ENCODE results near the gene UGP2. TPM values are rescaled to one million over a fixed set of nuclear protein-coding genes. Genes with fewer than 3 reads are reported as not detected.

The UGP2 gene
- total and polyA plus RNA-seq, 5 donors: 210 to 276 (median 271) TPM

- WGBS: 90% methylated on average over 1 of the region's 1 CpG
- Histone ChIP-seq H3K9me3 (ENCODE audit: control insufficient read depth, low read length) (no peaks in the 10 kb centered on the region), H3K4me1 (ENCODE audit: control insufficient read depth, insufficient read depth, low read length) (peaks cover 8% of the 10 kb centered on the region), H3K27ac (ENCODE audit: low read length) (no peak overlapping the region), H3K4me3 (ENCODE audit: low read length) (no peak overlapping the region), H3K27me3 (ENCODE audit: control insufficient read depth, insufficient read depth) (no peaks in the 10 kb centered on the region)
- DNase-seq: no peak
- no peak for ATAC-seq
- intact Hi-C loops (cut with DNase I): no loop called here
Measured at GRCh38 chr2:63878486-63878885, 36.8 kb downstream of the UGP2 start.

DNA sequence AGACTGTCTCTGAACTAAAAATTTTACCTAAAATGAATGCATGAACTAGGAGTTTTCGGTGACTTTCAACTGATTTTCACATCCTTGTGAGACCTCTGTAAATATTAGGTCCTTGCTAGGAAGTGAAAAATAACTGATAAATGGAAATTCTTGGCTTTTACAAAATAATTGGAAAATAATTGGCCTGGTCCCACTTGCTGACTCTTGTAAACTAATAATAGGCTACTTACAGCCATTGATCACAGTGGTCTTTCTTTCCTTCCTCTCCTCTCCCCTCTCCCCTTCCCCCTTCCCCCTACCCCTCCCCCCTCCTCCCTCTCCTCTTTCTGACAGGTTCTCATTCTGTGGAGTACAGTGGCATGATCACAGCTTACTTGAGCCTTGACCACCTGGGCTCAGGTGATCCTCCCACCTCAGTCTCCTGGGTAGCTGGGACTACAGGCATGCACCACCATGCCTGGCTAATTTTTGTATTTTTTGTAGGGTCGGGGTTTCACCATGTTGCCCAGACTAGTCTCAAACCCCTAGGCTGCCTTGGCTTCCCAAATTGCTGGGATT lies 38.3 kb downstream of the UGP2 start:
- no peaks in the 10 kb centered on the region for H3K9me3 ChIP-seq (ENCODE audit: control insufficient read depth, low read length)
- WGBS: 78% methylated on average over 2 of the region's 2 CpGs
- no peak for ATAC-seq

GRCh38 chr2:63880625-63881024 lies 38.9 kb downstream of the UGP2 start:
- 56% methylated on average over 4 of the region's 4 CpGs for WGBS
- DNase-seq (no peak), ATAC-seq (no peak)
- Histone ChIP-seq H3K9me3 (ENCODE audit: control insufficient read depth, low read length) (no peaks in the 10 kb centered on the region), H3K4me1 (ENCODE audit: control insufficient read depth, insufficient read depth, low read length) (peaks cover 8% of the 10 kb centered on the region), H3K27me3 (ENCODE audit: control insufficient read depth, insufficient read depth) (no peaks in the 10 kb centered on the region), H3K4me3 (ENCODE audit: low read length) (no peak overlapping the region), H3K27ac (ENCODE audit: low read length) (no peak overlapping the region)
- intact Hi-C loops (cut with DNase I): loop anchor here in 1 of 4 donors (10.0 kb wide), 1 partner anchor 186 kb away; no protein-coding TSS in a partner anchor

More for the DNA sequence above, 38.3 kb downstream of the UGP2 start:
- Histone ChIP-seq H3K27ac (ENCODE audit: low read length) (no peak overlapping the region), H3K4me3 (ENCODE audit: low read length) (no peak overlapping the region), H3K27me3 (ENCODE audit: control insufficient read depth, insufficient read depth) (no peaks in the 10 kb centered on the region), H3K4me1 (ENCODE audit: control insufficient read depth, insufficient read depth, low read length) (peaks cover 8% of the 10 kb centered on the region)
- no peak for DNase-seq
- intact Hi-C loops (cut with DNase I): loop anchor here in 1 of 4 donors (10.0 kb wide), 1 partner anchor 185 kb away; no protein-coding TSS in a partner anchor

DNA sequence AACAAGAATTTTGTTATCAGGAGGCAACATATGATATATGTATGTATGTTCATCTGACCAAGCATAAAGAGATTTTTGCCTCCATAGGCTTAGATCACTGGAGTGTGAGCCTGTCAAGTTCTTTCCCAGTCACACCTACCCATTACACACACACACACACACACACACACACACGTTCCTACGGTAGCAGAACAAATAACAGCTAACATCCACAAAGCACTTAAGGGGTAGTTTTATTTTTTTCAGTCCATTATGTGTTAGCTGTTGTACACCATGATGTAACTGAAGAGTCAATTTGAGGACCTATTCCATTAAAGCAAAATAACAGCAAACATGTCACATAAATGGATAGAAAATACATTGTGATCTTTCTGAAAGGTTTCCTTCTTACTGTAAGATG lies 39.5 kb downstream of the UGP2 start:
- intact Hi-C loops (cut with DNase I): loop anchor here in 1 of 4 donors (10.0 kb wide), 1 partner anchor 186 kb away; no protein-coding TSS in a partner anchor
- H3K4me1 ChIP-seq (ENCODE audit: control insufficient read depth, insufficient read depth, low read length): peaks cover 3% of the 10 kb centered on the region
- H3K9me3 ChIP-seq (ENCODE audit: control insufficient read depth, low read length): no peaks in the 10 kb centered on the region
- H3K27ac ChIP-seq (ENCODE audit: low read length): no peak overlapping the region
- ATAC-seq (no peak), DNase-seq (peak in 1 of 3 donors; percentile 24)
- H3K4me3 ChIP-seq (ENCODE audit: low read length): no peak overlapping the region
- 67% methylated on average over 2 of the region's 2 CpGs for WGBS
- H3K27me3 ChIP-seq (ENCODE audit: control insufficient read depth, insufficient read depth): no peaks in the 10 kb centered on the region

- DNase-seq (no peak), ATAC-seq (no peak)
- intact Hi-C loops (cut with DNase I): loop anchor here in 1 of 4 donors (10.0 kb wide), 1 partner anchor 188 kb away; no protein-coding TSS in a partner anchor
- Histone ChIP-seq H3K9me3 (ENCODE audit: control insufficient read depth, low read length) (no peaks in the 10 kb centered on the region), H3K27me3 (ENCODE audit: control insufficient read depth, insufficient read depth) (no peaks in the 10 kb centered on the region), H3K27ac (ENCODE audit: low read length) (no peak overlapping the region), H3K4me1 (ENCODE audit: control insufficient read depth, insufficient read depth, low read length) (peaks cover 3% of the 10 kb centered on the region), H3K4me3 (ENCODE audit: low read length) (no peak overlapping the region)
- 79% methylated on average over 3 of the region's 3 CpGs for WGBS
Measured at GRCh38 chr2:63882395-63883105, 40.9 kb downstream of the UGP2 start.

- intact Hi-C loops (cut with DNase I): loop anchor here in 1 of 4 donors (10.0 kb wide), 1 partner anchor 192 kb away; no protein-coding TSS in a partner anchor
- Histone ChIP-seq H3K9me3 (ENCODE audit: control insufficient read depth, low read length) (no peaks in the 10 kb centered on the region), H3K4me1 (ENCODE audit: control insufficient read depth, insufficient read depth, low read length) (no peaks in the 10 kb centered on the region), H3K27me3 (ENCODE audit: control insufficient read depth, insufficient read depth) (no peaks in the 10 kb centered on the region), H3K27ac (ENCODE audit: low read length) (peak overlapping the region; percentile 25), H3K4me3 (ENCODE audit: low read length) (no peak overlapping the region)
- ATAC-seq: no peak
- no peak for DNase-seq
- 86% methylated on average over 2 of the region's 2 CpGs for WGBS
Measured at GRCh38 chr2:63886445-63886844, 44.7 kb downstream of the UGP2 start.

DNA sequence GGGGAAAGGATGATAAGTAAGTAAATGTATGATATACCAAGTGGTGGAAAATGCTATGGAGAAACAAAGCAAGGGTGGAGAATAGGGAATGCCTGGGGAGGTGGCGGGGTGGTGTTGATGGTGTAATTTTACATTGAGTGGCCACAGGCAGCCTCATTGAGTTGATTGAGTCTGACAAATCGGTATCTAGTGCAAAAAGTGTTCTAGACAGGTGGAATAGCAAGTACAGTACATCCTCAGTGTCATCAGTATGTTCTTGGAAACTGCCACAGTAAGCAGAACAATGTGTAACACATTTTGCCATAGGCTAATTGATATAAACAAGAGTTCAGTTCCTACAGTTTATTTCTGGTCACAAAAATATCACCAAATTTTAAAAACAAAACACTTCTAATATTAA lies 46.4 kb downstream of the UGP2 start:
- DNase-seq (no peak), ATAC-seq (peak in 1 of 2 donors; percentile 36)
- Histone ChIP-seq H3K27me3 (ENCODE audit: control insufficient read depth, insufficient read depth) (no peaks in the 10 kb centered on the region), H3K9me3 (ENCODE audit: control insufficient read depth, low read length) (no peaks in the 10 kb centered on the region), H3K27ac (ENCODE audit: low read length) (no peak overlapping the region), H3K4me1 (ENCODE audit: control insufficient read depth, insufficient read depth, low read length) (no peaks in the 10 kb centered on the region), H3K4me3 (ENCODE audit: low read length) (no peak overlapping the region)
- intact Hi-C loops (cut with DNase I): loop anchor here in 2 of 4 donors (2.0 to 10.0 kb wide), 2 partner anchors 21 to 193 kb away; no protein-coding TSS in a partner anchor
- 80% methylated on average over 2 of the region's 2 CpGs for WGBS

GRCh38 chr2:63888490-63889402 lies 47.0 kb downstream of the UGP2 start:
- DNase-seq (peak in 2 of 3 donors; percentile 37 to 55), ATAC-seq (peak; percentile 73)
- Histone ChIP-seq H3K9me3 (ENCODE audit: control insufficient read depth, low read length) (no peaks in the 10 kb centered on the region), H3K4me3 (ENCODE audit: low read length) (no peak overlapping the region), H3K4me1 (ENCODE audit: control insufficient read depth, insufficient read depth, low read length) (no peaks in the 10 kb centered on the region), H3K27me3 (ENCODE audit: control insufficient read depth, insufficient read depth) (no peaks in the 10 kb centered on the region), H3K27ac (ENCODE audit: low read length) (no peak overlapping the region)
- WGBS: 89% methylated on average over 6 of the region's 6 CpGs
- intact Hi-C loops (cut with DNase I): loop anchor here in 2 of 4 donors (2.0 to 10.0 kb wide), 2 partner anchors 20 to 194 kb away; no protein-coding TSS in a partner anchor

DNA sequence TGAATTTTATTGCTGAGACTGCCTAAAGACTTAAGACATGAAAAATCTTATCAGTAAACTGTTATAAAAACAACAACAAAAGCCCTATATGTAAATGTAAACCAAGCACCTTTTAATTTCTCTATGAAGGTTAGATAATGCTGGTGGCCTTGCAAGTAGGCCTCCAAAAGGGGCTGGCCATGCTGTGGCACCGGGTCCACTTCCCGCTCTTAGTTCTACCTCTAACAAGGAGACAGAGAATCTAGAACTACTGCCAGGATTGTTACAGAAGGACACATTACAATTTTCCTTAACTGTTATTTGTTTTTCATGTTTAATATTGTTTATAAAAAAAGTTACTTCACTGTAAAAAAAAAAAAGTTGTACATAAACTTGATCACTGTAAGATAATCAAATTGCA lies 49.0 kb downstream of the UGP2 start:
- H3K27ac ChIP-seq (ENCODE audit: low read length): no peak overlapping the region
- no peak overlapping the region for H3K4me3 ChIP-seq (ENCODE audit: low read length)
- no peaks in the 10 kb centered on the region for H3K4me1 ChIP-seq (ENCODE audit: control insufficient read depth, insufficient read depth, low read length)
- 88% methylated on average over 2 of the region's 2 CpGs for WGBS
- intact Hi-C loops (cut with DNase I): no loop called here
- DNase-seq (no peak), ATAC-seq (no peak)
- no peaks in the 10 kb centered on the region for H3K27me3 ChIP-seq (ENCODE audit: control insufficient read depth, insufficient read depth)
- H3K9me3 ChIP-seq (ENCODE audit: control insufficient read depth, low read length): no peaks in the 10 kb centered on the region

DNA sequence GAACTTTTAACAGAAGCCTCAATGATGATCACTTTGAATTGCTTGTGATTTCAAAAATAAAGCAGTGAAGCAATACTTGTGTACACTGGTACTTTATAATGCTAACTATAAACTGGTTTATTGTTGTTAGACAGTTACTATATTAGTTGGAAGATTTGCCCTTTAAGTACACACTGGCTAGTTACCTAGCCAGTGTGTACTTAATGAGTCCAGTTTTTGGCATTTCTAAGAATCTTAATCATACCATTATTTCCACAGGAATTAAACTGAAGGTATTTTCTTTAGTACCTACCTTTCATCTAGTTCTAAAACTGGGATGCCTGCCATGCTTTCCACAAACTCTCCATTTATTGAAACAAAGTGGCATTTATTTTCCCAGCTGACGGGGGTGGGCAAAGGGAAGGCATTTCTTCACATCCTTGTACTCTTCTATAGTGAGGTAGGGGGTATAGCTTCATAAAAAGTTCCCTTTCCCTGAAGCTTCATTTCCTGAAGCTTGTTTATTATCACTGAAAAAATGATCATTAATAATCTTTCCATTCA lies 49.9 kb downstream of the UGP2 start:
- no peak overlapping the region for H3K27ac ChIP-seq (ENCODE audit: low read length)
- H3K9me3 ChIP-seq (ENCODE audit: control insufficient read depth, low read length): no peaks in the 10 kb centered on the region
- 77% methylated on average over 1 of the region's 1 CpG for WGBS
- intact Hi-C loops (cut with DNase I): no loop called here
- no peak overlapping the region for H3K4me3 ChIP-seq (ENCODE audit: low read length)
- no peaks in the 10 kb centered on the region for H3K4me1 ChIP-seq (ENCODE audit: control insufficient read depth, insufficient read depth, low read length)
- H3K27me3 ChIP-seq (ENCODE audit: control insufficient read depth, insufficient read depth): no peaks in the 10 kb centered on the region
- ATAC-seq (no peak), DNase-seq (no peak)
